HG03354 (cell line): ENCODE measurements around the gene C1orf94.
"Not testable (repeated sequence)": the region's sequence is repeated elsewhere in the genome, so short reads cannot be mapped to it uniquely, and the experiment has no call there.

Source experiments
- ATAC-seq: cut with Tn5 transposase; IDR thresholded peaks from one replicate; pipeline ENCODE4 v1.9.1; 2021; ENCODE audit warnings: mild to moderate bottlenecking; ENCODE audit not compliant: unreplicated experiment, poor library complexity, severe bottlenecking

C1orf94 gene

GRCh38 chr1:34163792-34164731 lies 12.6 kb upstream of the C1orf94 start:
- ATAC-seq: no peak

GRCh38 chr1:34164771-34165391 lies 11.8 kb upstream of the C1orf94 start, which contains the start of gene CSMD2:
CSMD2 (minus strand) TSS chr1:34165230; CDS start chr1:34165097, 133 bp downstream.
- no peak for ATAC-seq

- no peak for ATAC-seq
Measured at GRCh38 chr1:34165422-34165921, 11.2 kb upstream of the C1orf94 start.

- ATAC-seq: no peak
Measured at GRCh38 chr1:34166191-34166624, 10.5 kb upstream of the C1orf94 start.

- ATAC-seq: no peak
Measured at GRCh38 chr1:34166625-34167361, 9.9 kb upstream of the C1orf94 start.

- no peak for ATAC-seq
Measured at GRCh38 chr1:34167389-34167788, 9.3 kb upstream of the C1orf94 start.

- no peak for ATAC-seq
Measured at GRCh38 chr1:34175744-34176143, 963 bp upstream of the C1orf94 start.

- no peak for ATAC-seq
Measured at GRCh38 chr1:34178072-34178471, 1.4 kb downstream of the C1orf94 start.

- ATAC-seq: not testable (repeated sequence)
Measured at GRCh38 chr1:34183381-34183780, 6.7 kb downstream of the C1orf94 start.

GRCh38 chr1:34186741-34187494 lies 10.2 kb downstream of the C1orf94 start:
- no peak for ATAC-seq

GRCh38 chr1:34188418-34188817 lies 11.7 kb downstream of the C1orf94 start:
- no peak for ATAC-seq

- ATAC-seq: no peak
Measured at GRCh38 chr1:34188985-34189384, 12.3 kb downstream of the C1orf94 start.

- ATAC-seq: no peak
Measured at GRCh38 chr1:34190692-34191091, 14.0 kb downstream of the C1orf94 start.

- ATAC-seq: no peak
Measured at GRCh38 chr1:34192621-34193020, 15.9 kb downstream of the C1orf94 start.

GRCh38 chr1:34199927-34200326 lies 23.2 kb downstream of the C1orf94 start:
- ATAC-seq: no peak

- no peak for ATAC-seq
Measured at GRCh38 chr1:34212673-34213072, 36.0 kb downstream of the C1orf94 start.

- ATAC-seq: no peak
Measured at GRCh38 chr1:34213956-34214355, 37.2 kb downstream of the C1orf94 start.

GRCh38 chr1:34231441-34231840 lies 54.7 kb downstream of the C1orf94 start:
- no peak for ATAC-seq

- no peak for ATAC-seq
Measured at GRCh38 chr1:34235594-34235993, 58.9 kb downstream of the C1orf94 start.
